ENCODE results near the gene RASGRP2. TPM values are rescaled to one million over a fixed set of nuclear protein-coding genes. Genes with fewer than 3 reads are reported as not detected.
A peak's percentile ranks its signal among the peaks of the same experiment; 100 is the strongest.

RASGRP2 gene
- total and polyA plus RNA-seq, 2 of the 8 experiments (the other 6 are each of a cell fraction or from before 2014, with no cell fraction given): 40.6 to 45.7 TPM

DNA sequence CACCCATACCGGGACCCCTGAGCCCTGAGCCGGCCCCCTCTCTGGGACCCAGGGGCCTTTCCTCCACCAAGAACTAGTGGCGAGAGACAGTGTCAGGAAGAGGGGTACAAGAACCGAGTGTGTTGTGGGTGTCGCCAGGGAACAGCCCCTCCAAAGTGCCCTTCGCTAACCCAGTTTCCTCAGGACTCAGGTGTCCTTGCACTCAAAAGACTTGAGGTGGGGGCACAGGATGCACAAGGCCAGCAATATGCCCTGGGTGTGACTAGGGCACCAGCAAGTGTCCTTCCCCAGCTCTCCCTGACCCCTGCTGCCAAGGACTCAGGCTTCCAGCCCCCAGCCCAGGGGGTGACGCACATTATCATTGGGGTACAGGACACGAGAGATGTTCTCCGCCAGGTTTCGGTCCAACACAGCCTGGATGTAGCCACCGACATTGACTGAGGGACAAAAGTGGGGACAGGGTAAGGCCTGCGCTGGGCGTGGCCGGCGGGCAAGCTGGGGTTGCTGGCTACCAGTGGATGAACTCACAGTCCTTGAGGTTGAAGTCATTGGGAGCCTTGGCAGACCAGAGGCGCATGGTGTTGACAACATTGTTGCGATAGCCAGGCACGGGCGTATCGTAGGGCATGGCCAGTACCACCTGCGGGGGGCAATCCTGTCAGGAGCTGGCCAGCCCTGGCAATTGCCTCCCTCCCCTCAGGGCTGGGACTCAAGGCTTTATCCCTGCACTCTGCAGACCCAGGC lies 11.1 kb upstream of the RASGRP2 start:
- no peak for DNase-seq (ENCODE audit: low read depth in 1 of 2, low spot score in 2 of 2)
- Histone ChIP-seq H3K4me3 (ENCODE audit: extremely low read depth in 1 of 4, insufficient read depth in 2 of 4, low read depth in 3 of 4, low read length in 4 of 4) (no peak overlapping the region), H2AK5ac (ENCODE audit: low read depth, low read length) (no peak overlapping the region), H4K20me1 (replicated peaks in 1 of 2; ENCODE audit: control insufficient read depth in 1 of 2, insufficient read depth in 2 of 2, low read length in 2 of 2) (no peaks in the 10 kb centered on the region), H2BK20ac (ENCODE audit: low read length) (peak overlapping the region; percentile 37; the same call in 1 of the 2 replicates), H3K56ac (replicated peaks; ENCODE audit: insufficient read length, low read depth, low read length) (no peak overlapping the region), H3K4ac (replicated peaks; ENCODE audit: insufficient read length, low read depth, low read length) (no peak overlapping the region), H3K79me1 (ENCODE audit: low read depth, low read length) (no peaks in the 10 kb centered on the region), H3K4me2 (ENCODE audit: insufficient read depth in 1 of 2, low read depth in 2 of 2, low read length in 2 of 2) (no peak overlapping the region), H3K36me3 (ENCODE audit: control insufficient read depth in 2 of 4, insufficient read depth in 4 of 4, low read length in 3 of 4) (no peaks in the 10 kb centered on the region; a peak in 1 of 8 replicates), H3K79me2 (ENCODE audit: control insufficient read depth in 1 of 2, insufficient read depth in 2 of 2, low read length in 2 of 2) (no peaks in the 10 kb centered on the region), H3K27me3 (replicated peaks in 1 of 4; ENCODE audit: control insufficient read depth in 3 of 4, extremely low read depth in 1 of 4, insufficient read depth in 3 of 4, low read length in 3 of 4) (no peaks in the 10 kb centered on the region), H2BK15ac (ENCODE audit: low read length) (0 out of 2 replicates have a peak overlapping the region, but pooled peaks have one; percentile 67), H2BK12ac (ENCODE audit: low read depth, low read length) (no peak overlapping the region), H3K9ac (replicated peaks in 1 of 4; ENCODE audit: extremely low read depth in 1 of 4, low read depth in 3 of 4, low read length in 3 of 4) (no peak overlapping the region), H3K14ac (ENCODE audit: insufficient read length) (no peak overlapping the region), H3K9me3 (ENCODE audit: insufficient read depth in 2 of 2, low read depth in 1 of 2, low read length in 1 of 2) (no peaks in the 10 kb centered on the region), H3K18ac (ENCODE audit: extremely low read depth, low read length) (no peak overlapping the region), H2BK5ac (ENCODE audit: low read depth, low read length) (peak overlapping the region; percentile 49; the same call in 1 of the 2 replicates), H4K8ac (ENCODE audit: extremely low read depth, insufficient read depth, low read length) (peak overlapping the region; percentile 28; the same call in 1 of the 2 replicates), H4K5ac (ENCODE audit: insufficient read length, low read depth, low read length) (no peak overlapping the region), H3K23ac (ENCODE audit: insufficient read length) (no peak overlapping the region), H3K27ac (ENCODE audit: low read depth, low read length) (no peak overlapping the region), H3K23me2 (ENCODE audit: low read depth, low read length) (no peaks in the 10 kb centered on the region), H2BK120ac (replicated peaks; ENCODE audit: low read depth, low read length) (no peak overlapping the region), H3K4me1 (replicated peaks in 1 of 4; ENCODE audit: control insufficient read depth in 3 of 4, insufficient read depth in 4 of 4, low read length in 3 of 4) (peaks cover 0 to 23% (median 14%) of the 10 kb centered on the region in 4 experiments; a peak in 6 of 7 replicates), H4K91ac (replicated peaks; ENCODE audit: insufficient read length, low read length) (no peak overlapping the region), H2AFZ (ENCODE audit: low read length) (no peak overlapping the region)
- no peak for FAIRE-seq
- ChIA-PET CTCF (ENCODE audit: partially characterized antibody) (interaction anchor here (23.6 to 23.7 kb wide), 2 partner anchors 9 to 11 kb away, joined by 376 read pairs; partner anchors contain the start of genes PYGM and RASGRP2), POLR2A (ENCODE audit: partially characterized antibody) (interaction anchor here (29.2 to 42.9 kb wide), 2 partner anchors 6 to 11 kb away, joined by 1087 read pairs; partner anchors contain the start of genes PYGM, RASGRP2 and SF1)
- no peak for TF ChIP-seq RBBP5 (IDR thresholded peaks at IDR 0.05; ENCODE audit: borderline replicate concordance, low read depth, low read length)
- no peak for TF ChIP-seq ASH2L (IDR thresholded peaks at IDR 0.05; ENCODE audit: low read length)
- no peak for TF ChIP-seq TBP (IDR thresholded peaks at IDR 0.05; ENCODE audit: low read depth, low read length)
- 88% methylated on average over 20 of the region's 21 CpGs; no CpG with 5 or more reads in 1 of the 2 experiments for WGBS, 2 experiments (ENCODE audit: extremely low coverage in 1 of 2, insufficient coverage in 1 of 2, insufficient read length in 1 of 2, insufficient replicate concordance in 2 of 2, low coverage in 1 of 2, low lambda C conversion rate in 2 of 2, missing lambda C conversion rate in 1 of 2)
